GM12878 (cell line): ENCODE measurements around the gene UPK1B. TPM values are rescaled to one million over a fixed set of nuclear protein-coding genes. Genes with fewer than 3 reads are reported as not detected.
A peak's percentile ranks its signal among the peaks of the same experiment; 100 is the strongest.

Source experiments
- ATAC-seq: fragments of 200-7000 bp; cut with Tn5 transposase; 3 replicates; pipeline ENCODE4 v1.9.1; 2020; ENCODE audit warnings: mild to moderate bottlenecking, moderate library complexity
- BruUV-seq: library from RNA; stranded (reverse); fragments of 400-500 nt; replicated peaks from 2 replicates; lab custom pipeline; 2021; lab: Mats Ljungman, UMichigan
- CTCF ChIA-PET: fragments of 300-600 bp; sonication (Branson Sonifier 250); formaldehyde crosslinking; extraction: SDS; loops from one replicate; lab custom pipeline; 2021; ENCODE audit warnings: inconsistent platforms; lab: Yijun Ruan, JAX
- POLR2A ChIA-PET: fragments of 350-600 bp; formaldehyde crosslinking; extraction: SDS; loops from one replicate; lab custom pipeline; 2021; ENCODE audit warnings: inconsistent platforms; lab: Charles Lee
- RAD21 ChIA-PET: fragments of 300-600 bp; sonication (Branson Sonifier 250); formaldehyde crosslinking; loops from one replicate; lab custom pipeline; 2023; ENCODE audit warnings: antibody characterized with exemption; ENCODE audit not compliant: unreplicated experiment; lab: Charles Lee
- SMC1A ChIA-PET: fragments of 300-600 bp; sonication (Branson Sonifier 250); formaldehyde crosslinking; loops from one replicate; lab custom pipeline; 2023; ENCODE audit not compliant: unreplicated experiment, uncharacterized antibody; lab: Charles Lee
- DNase-seq: peaks from one replicate; pipeline ENCODE4 v3.0.0-alpha.2; 2011; ENCODE audit warnings: low read depth, low spot score
- FAIRE-seq: peaks from 3 replicates; lab custom pipeline; 2011; peaks lifted over from hg19 to GRCh38; lab: Jason Lieb, UNC
- H2AFZ ChIP-seq: 2 replicates; pipeline ENCODE4 v1.6.0; 2011; ENCODE audit warnings: low read depth, low read length, control low read depth; ENCODE audit not compliant: control insufficient read depth
- H3K27ac ChIP-seq: 2 replicates; pipeline ENCODE4 v1.5.1; 2011; ENCODE audit warnings: control low read depth; ENCODE audit not compliant: control insufficient read depth, insufficient read depth
- H3K27me3 ChIP-seq, 2 experiments: replicated peaks in 1 of 2; 2 replicates each; pipeline versions ENCODE4 v1.6.0 to v1.6.1; 2011; ENCODE audit warnings: low read length in 1 of 2; ENCODE audit not compliant: control insufficient read depth in 2 of 2, insufficient read depth in 2 of 2
- H3K36me3 ChIP-seq, 2 experiments: 2 replicates each; pipeline ENCODE4 v1.5.1; 2011; ENCODE audit warnings: low read length in 1 of 2; ENCODE audit not compliant: control insufficient read depth in 2 of 2, insufficient read depth in 2 of 2
- H3K4me1 ChIP-seq: 2 replicates; pipeline ENCODE4 v1.6.1; 2011; ENCODE audit warnings: mild to moderate bottlenecking, low read length, moderate library complexity, mixed read lengths; ENCODE audit not compliant: control insufficient read depth, insufficient read depth
- H3K4me2 ChIP-seq: 2 replicates; pipeline ENCODE4 v1.6.0; 2011; ENCODE audit warnings: control low read depth; ENCODE audit not compliant: control insufficient read depth, insufficient read depth
- H3K4me3 ChIP-seq: fragments of 200-600 bp; sonication (generic); 2 replicates; pipeline ENCODE4 v1.5.1; 2016
- H3K79me2 ChIP-seq: 2 replicates; pipeline ENCODE4 v1.6.0; 2011; ENCODE audit warnings: low read length; ENCODE audit not compliant: control insufficient read depth, insufficient read depth
- H3K9ac ChIP-seq: 2 replicates; pipeline ENCODE4 v1.8.0; 2011; ENCODE audit warnings: low read length, control low read depth, mixed read lengths; ENCODE audit not compliant: control insufficient read depth, insufficient read depth
- H3K9me3 ChIP-seq: replicated peaks from 3 replicates; pipeline ENCODE4 v1.5.1; 2011; ENCODE audit warnings: mild to moderate bottlenecking, low read length; ENCODE audit not compliant: control insufficient read depth, insufficient read depth
- H4K20me1 ChIP-seq: 2 replicates; pipeline ENCODE4 v1.6.0; 2011; ENCODE audit not compliant: control insufficient read depth, insufficient read depth
- CBX5 ChIP-seq: sonication (generic); IDR thresholded peaks from 2 replicates; pipeline ENCODE4 v1.6.1; 2016; ENCODE audit warnings: low read depth, moderate library complexity, mild to moderate bottlenecking, inconsistent platforms
- CREM ChIP-seq: IDR thresholded peaks from 2 replicates; pipeline ENCODE4 v1.6.1; 2014; ENCODE audit warnings: antibody characterized with exemption, low read depth
- IRF5 ChIP-seq: fragments of 450-650 bp; IDR thresholded peaks from 2 replicates; pipeline ENCODE4 v1.6.1; 2017; ENCODE audit warnings: borderline replicate concordance
- JUND ChIP-seq: IDR thresholded peaks from 2 replicates; pipeline ENCODE4 v1.6.1; 2012; ENCODE audit warnings: low read depth, mild to moderate bottlenecking, low read length, improper control_type of control experiment, moderate library complexity
- NRF1 ChIP-seq: conservative IDR thresholded peaks from 2 replicates; pipeline ENCODE4 v1.6.1; 2011; ENCODE audit warnings: mild to moderate bottlenecking, low read depth, low read length, improper control_type of control experiment
- RUNX3 ChIP-seq: IDR thresholded peaks from 2 replicates; pipeline ENCODE4 v1.6.1; 2012; ENCODE audit warnings: low read length, inconsistent platforms
- STAT1 ChIP-seq: fragments of 450-650 bp; conservative IDR thresholded peaks from 2 replicates; pipeline ENCODE4 v1.6.1; 2014; ENCODE audit warnings: antibody characterized with exemption, mild to moderate bottlenecking
- STAT3 ChIP-seq: IDR thresholded peaks from 2 replicates; pipeline ENCODE4 v1.6.1; 2011; ENCODE audit warnings: low read depth, low read length, improper control_type of control experiment
- ZNF24 ChIP-seq: fragments of 450-650 bp; IDR thresholded peaks from 2 replicates; pipeline ENCODE4 v1.6.1; 2017; ENCODE audit warnings: antibody characterized with exemption, mild to moderate bottlenecking
- WGBS: methylation state at CpG from one replicate; pipeline ENCODE4 v1.1.6; 2016; ENCODE audit warnings: low lambda C conversion rate; ENCODE audit not compliant: insufficient replicate concordance, insufficient coverage; ENCODE audit errors: missing lambda C conversion rate; 5-methylcytosine and 5-hydroxymethylcytosine counted together
- in situ Hi-C: fragments of 300-500 bp; cut with MboI; formaldehyde crosslinking; loops from 9 replicates; pipeline ENCODE4 v1.14.3; 2018; ENCODE audit warnings: mixed read lengths
- intact Hi-C: fragments of 100-400 bp; cut with micrococcal nuclease; formaldehyde crosslinking; loops from one replicate; pipeline ENCODE4 v1.14.2; 2022; ENCODE audit not compliant: unreplicated experiment
- polyA plus RNA-seq, 11 experiments: library from polyadenylated mRNA; depleted of rRNA in 4 of 11; unstranded in 6 of 11; stranded (reverse) in 5 of 11; fragments of >200 nt; fragmentation: Nextera tagmentation in 4 of 11; fragmentation: Illumina TruSeq in 1 of 11; extraction: Ambion mirVana in 4 of 11; extraction: Trizol in 1 of 11; gene quantifications; 1 replicate in 1 of 11; 2 replicates in 10 of 11; pipeline versions ENCODE4 v1.2.1 to v1.2.3, GENCODE V29; 2011 to 2016; ENCODE audit warnings: inconsistent platforms in 2 of 11, missing spikeins in 2 of 11, low read depth in 1 of 11
- total RNA-seq, 4 experiments: library from RNA; depleted of rRNA in 3 of 4; stranded (reverse); fragments of >200 nt in 3 of 4; fragmentation: Illumina TruSeq in 1 of 4; extraction: Trizol in 1 of 4; gene quantifications; 2 replicates each; pipeline versions ENCODE4 v1.2.1 to v1.2.3, GENCODE V29; 2013 to 2021
- TF ChIP-seq, protein P1 (sequence below): fragments of 150-350 bp; IDR thresholded peaks from 2 replicates; pipeline ENCODE4 v1.6.1; 2014; ENCODE audit warnings: mild to moderate bottlenecking, low read depth, low read length

UPK1B gene
- total and polyA plus RNA-seq, 10 of the 15 experiments (the other 5 are each of a cell fraction or from before 2014, with no cell fraction given): not detected

GRCh38 chr3:119206611-119207511, 33.5 kb downstream of the UPK1B start:
- DNase-seq (no peak), ATAC-seq (peak; percentile 54; the same call in 2 of the 3 replicates)
- Histone ChIP-seq H3K4me2 (no peak overlapping the region), H2AFZ (no peak overlapping the region), H3K4me3 (no peak overlapping the region), H3K27me3 (no peaks in the 10 kb centered on the region)
- POLR2A ChIA-PET: no interaction called here
- 0 out of 2 replicates have a peak, but pooled peaks have one; percentile 7 for TF ChIP-seq RUNX3
- TF ChIP-seq NRF1: no peak
- TF ChIP-seq, all 136 proteins: peak for 1
- Histone ChIP-seq H3K27ac (no peak overlapping the region), H3K79me2 (no peaks in the 10 kb centered on the region), H3K9ac (no peak overlapping the region), H3K36me3 (peaks cover 0 to 8% of the 10 kb centered on the region in 2 experiments; a peak in 2 of 4 replicates), H3K4me1 (peaks cover 13% of the 10 kb centered on the region; the same call in 1 of the 2 replicates), H3K9me3 (no peaks in the 10 kb centered on the region), H4K20me1 (no peaks in the 10 kb centered on the region)
- intact Hi-C loops: no loop called here
- 97% methylated on average over 4 of the region's 4 CpGs for WGBS
- RAD21 ChIA-PET: no interaction called here
- BruUV-seq: no TSS peak
- SMC1A ChIA-PET: no interaction called here
- CTCF ChIA-PET: interaction anchor here (0.6 to 1.3 kb wide), 2 partner anchors 34 to 109 kb away, joined by 3 to 5 read pairs; partner anchors contain the start of gene B4GALT4
- FAIRE-seq: no peak
- in situ Hi-C loops: no loop called here

DNA sequence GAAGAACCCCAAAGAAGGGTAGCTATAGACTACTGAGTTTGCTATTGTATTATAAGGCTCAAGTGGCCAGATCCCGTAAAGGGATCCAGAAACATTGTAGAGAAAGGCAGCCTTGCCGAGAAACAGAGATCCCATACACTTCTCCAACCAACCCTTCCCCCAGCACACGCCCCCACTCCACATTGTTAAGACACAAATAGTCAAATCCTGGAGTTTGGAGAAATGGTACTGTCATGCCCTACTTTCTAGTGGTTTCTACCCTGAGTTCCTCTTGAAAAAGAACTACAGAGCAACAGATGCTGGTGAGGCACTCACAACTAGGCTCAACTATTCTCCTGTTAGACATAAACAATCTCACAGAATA, 34.1 kb downstream of the UPK1B start:
- SMC1A ChIA-PET: no interaction called here
- FAIRE-seq: no peak

More for the DNA sequence above, 34.1 kb downstream of the UPK1B start:
- ATAC-seq (no peak; the same call in 2 of the 3 replicates), DNase-seq (no peak)
- Histone ChIP-seq H3K9ac (no peak overlapping the region), H3K27me3 (no peaks in the 10 kb centered on the region), H3K4me2 (no peak overlapping the region), H3K36me3 (peaks cover 0 to 12% of the 10 kb centered on the region in 2 experiments; a peak in 2 of 4 replicates), H3K79me2 (no peaks in the 10 kb centered on the region), H4K20me1 (no peaks in the 10 kb centered on the region), H3K4me1 (peaks cover 13% of the 10 kb centered on the region; the same call in 1 of the 2 replicates), H3K9me3 (no peaks in the 10 kb centered on the region)
- CTCF ChIA-PET: interaction anchor here (0.6 to 1.3 kb wide), 3 partner anchors 34 to 110 kb away, joined by 3 to 5 read pairs (median 4); partner anchors contain the start of gene B4GALT4
- no TSS peak for BruUV-seq
- TF ChIP-seq JUND (no peak), CREM (no peak), IRF5 (no peak), STAT1 (no peak), NRF1 (no peak), STAT3 (no peak), ZNF24 (no peak), CBX5 (no peak)
- TF ChIP-seq, protein P1, sequence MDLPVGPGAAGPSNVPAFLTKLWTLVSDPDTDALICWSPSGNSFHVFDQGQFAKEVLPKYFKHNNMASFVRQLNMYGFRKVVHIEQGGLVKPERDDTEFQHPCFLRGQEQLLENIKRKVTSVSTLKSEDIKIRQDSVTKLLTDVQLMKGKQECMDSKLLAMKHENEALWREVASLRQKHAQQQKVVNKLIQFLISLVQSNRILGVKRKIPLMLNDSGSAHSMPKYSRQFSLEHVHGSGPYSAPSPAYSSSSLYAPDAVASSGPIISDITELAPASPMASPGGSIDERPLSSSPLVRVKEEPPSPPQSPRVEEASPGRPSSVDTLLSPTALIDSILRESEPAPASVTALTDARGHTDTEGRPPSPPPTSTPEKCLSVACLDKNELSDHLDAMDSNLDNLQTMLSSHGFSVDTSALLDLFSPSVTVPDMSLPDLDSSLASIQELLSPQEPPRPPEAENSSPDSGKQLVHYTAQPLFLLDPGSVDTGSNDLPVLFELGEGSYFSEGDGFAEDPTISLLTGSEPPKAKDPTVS: no peak
- TF ChIP-seq, all 136 proteins: peak for 0
- intact Hi-C loops (no loop called here), in situ Hi-C loops (no loop called here)
- ChIA-PET RAD21 (no interaction called here), POLR2A (no interaction called here)
- no peak overlapping the region for H2AFZ ChIP-seq
- H3K4me3 ChIP-seq: no peak overlapping the region
- H3K27ac ChIP-seq: no peak overlapping the region
- 70% methylated on average over 3 of the region's 3 CpGs for WGBS
